Hypothalamus (tissue), 51 donors: ENCODE data around the gene LASP1NB.
A peak's percentile ranks its signal among the peaks of the same experiment; 100 is the strongest.
"Not testable (repeated sequence)": the region's sequence is repeated elsewhere in the genome, so short reads cannot be mapped to it uniquely, and the experiment has no call there.

Experiments
- DNase-seq, 51 donors: peaks; one replicate each; lab custom pipeline; 2025; lab: John Stamatoyannopoulos, UW

The LASP1NB gene

DNA sequence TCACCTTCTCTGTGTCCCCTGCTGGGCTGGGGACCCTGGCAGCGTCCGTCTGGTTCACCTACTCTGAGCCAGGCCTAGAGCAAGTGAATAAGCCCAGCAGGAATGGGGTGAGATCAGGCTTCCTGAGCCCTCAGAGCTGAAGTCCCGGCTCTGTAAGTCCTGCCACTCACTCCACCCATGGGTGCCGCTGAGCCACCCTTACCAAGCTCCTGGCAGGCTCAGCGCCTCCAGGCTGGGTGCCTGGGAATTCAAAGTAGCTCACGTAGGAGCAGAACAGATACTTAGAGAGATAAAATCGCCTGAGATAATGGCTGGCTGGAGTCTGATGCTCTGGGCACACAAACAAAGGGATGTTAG, 9.8 kb upstream of the LASP1NB start:
- no peak for DNase-seq

DNA sequence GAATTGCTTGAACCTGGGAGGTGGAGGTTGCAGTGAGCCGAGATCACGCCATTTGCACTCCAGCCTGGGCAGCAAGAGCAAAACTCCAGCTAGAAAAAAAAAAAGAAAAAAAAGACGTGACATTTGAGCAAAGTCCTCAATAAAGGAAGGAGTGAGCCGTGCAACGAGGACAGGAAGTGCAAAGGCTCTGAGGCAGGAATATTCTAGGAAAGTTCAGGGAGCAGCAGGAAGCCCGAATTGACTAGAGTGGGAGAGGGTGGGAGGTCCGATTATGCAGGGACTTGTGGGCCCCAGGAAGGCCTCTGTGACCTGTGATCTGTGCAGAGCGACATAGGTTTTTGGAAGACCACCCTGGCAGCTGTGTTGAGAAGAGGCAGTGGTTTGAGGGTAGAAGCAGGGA, 8.6 kb upstream of the LASP1NB start:
- DNase-seq: no peak

DNA sequence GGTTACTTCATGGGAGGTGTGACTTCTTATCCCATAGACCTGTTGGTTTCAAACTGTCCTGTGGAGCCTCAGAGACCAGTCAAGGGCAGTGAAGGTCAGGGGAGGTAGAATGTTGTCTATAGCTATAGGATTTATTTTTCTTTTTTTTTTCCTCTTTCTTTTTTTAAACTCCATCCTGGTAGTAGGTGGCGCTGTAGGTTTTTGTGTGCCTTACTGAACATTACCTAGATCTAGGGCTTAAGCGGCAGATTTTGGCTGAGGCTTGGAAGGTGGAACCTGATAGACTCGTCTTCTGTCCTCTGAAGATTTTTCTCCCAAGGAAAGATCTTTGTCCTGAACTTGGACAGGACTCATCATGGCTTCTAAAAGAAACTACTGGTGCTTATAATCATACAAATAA, 8.2 kb upstream of the LASP1NB start:
- DNase-seq: no peak

DNA sequence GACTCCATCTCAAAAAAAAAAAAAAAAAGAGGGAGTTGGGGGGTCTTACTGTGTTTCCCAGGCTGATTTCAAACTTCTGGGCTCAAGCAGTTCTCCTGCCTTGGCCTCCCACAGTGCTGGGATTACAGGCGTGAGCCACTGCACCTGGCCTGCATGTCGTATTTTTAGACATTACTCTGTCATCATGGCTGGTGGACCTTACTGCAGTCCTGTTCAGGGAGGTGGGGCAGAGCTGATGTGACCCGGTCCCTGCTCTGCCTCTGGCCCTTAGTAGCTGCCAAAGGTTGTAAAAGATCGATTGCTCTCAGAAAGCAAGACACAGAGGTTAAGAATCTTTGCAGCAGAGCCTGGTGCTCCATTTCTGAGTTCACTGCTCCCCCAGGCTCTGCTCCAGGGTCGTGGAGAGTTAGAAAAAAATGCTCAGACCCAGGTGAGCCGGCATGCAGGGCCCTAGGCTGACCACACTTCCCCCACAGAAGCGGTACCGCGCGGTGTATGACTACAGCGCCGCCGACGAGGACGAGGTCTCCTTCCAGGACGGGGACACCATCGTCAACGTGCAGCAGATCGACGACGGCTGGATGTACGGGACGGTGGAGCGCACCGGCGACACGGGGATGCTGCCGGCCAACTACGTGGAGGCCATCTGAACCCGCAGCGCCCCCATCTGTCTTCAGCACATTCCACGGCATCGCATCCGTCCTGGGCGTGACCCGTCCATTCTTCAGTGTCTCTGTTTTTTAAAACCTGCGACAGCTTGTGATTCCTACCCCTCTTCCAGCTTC, 7.1 kb upstream of the LASP1NB start:
- DNase-seq: no peak

DNA sequence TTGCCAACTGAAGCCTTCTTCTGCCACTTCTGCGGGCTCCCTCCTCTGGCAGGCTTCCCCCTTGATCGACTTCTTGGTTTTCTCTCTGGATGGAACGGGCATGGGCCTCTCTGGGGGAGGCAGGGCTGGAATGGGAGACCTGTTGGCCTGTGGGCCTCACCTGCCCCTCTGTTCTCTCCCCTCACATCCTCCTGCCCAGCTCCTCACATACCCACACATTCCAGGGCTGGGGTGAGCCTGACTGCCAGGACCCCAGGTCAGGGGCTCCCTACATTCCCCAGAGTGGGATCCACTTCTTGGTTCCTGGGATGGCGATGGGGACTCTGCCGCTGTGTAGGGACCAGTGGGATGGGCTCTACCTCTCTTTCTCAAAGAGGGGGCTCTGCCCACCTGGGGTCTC, 6.5 kb upstream of the LASP1NB start:
- DNase-seq: no peak

DNA sequence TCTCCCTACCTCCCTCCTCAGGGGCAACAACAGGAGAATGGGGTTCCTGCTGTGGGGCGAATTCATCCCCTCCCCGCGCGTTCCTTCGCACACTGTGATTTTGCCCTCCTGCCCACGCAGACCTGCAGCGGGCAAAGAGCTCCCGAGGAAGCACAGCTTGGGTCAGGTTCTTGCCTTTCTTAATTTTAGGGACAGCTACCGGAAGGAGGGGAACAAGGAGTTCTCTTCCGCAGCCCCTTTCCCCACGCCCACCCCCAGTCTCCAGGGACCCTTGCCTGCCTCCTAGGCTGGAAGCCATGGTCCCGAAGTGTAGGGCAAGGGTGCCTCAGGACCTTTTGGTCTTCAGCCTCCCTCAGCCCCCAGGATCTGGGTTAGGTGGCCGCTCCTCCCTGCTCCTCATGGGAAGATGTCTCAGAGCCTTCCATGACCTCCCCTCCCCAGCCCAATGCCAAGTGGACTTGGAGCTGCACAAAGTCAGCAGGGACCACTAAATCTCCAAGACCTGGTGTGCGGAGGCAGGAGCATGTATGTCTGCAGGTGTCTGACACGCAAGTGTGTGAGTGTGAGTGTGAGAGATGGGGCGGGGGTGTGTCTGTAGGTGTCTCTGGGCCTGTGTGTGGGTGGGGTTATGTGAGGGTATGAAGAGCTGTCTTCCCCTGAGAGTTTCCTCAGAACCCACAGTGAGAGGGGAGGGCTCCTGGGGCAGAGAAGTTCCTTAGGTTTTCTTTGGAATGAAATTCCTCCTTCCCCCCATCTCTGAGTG, 5.9 kb upstream of the LASP1NB start:
- DNase-seq: no peak

DNA sequence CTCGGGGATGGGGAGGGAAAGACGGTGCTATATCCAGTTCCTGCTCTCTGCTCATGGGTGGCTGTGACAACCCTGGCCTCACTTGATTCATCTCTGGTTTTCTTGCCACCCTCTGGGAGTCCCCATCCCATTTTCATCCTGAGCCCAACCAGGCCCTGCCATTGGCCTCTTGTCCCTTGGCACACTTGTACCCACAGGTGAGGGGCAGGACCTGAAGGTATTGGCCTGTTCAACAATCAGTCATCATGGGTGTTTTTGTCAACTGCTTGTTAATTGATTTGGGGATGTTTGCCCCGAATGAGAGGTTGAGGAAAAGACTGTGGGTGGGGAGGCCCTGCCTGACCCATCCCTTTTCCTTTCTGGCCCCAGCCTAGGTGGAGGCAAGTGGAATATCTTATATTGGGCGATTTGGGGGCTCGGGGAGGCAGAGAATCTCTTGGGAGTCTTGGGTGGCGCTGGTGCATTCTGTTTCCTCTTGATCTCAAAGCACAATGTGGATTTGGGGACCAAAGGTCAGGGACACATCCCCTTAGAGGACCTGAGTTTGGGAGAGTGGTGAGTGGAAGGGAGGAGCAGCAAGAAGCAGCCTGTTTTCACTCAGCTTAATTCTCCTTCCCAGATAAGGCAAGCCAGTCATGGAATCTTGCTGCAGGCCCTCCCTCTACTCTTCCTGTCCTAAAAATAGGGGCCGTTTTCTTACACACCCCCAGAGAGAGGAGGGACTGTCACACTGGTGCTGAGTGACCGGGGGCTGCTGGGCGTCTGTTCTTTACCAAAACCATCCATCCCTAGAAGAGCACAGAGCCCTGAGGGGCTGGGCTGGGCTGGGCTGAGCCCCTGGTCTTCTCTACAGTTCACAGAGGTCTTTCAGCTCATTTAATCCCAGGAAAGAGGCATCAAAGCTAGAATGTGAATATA, 4.8 kb upstream of the LASP1NB start:
- no peak for DNase-seq

DNA sequence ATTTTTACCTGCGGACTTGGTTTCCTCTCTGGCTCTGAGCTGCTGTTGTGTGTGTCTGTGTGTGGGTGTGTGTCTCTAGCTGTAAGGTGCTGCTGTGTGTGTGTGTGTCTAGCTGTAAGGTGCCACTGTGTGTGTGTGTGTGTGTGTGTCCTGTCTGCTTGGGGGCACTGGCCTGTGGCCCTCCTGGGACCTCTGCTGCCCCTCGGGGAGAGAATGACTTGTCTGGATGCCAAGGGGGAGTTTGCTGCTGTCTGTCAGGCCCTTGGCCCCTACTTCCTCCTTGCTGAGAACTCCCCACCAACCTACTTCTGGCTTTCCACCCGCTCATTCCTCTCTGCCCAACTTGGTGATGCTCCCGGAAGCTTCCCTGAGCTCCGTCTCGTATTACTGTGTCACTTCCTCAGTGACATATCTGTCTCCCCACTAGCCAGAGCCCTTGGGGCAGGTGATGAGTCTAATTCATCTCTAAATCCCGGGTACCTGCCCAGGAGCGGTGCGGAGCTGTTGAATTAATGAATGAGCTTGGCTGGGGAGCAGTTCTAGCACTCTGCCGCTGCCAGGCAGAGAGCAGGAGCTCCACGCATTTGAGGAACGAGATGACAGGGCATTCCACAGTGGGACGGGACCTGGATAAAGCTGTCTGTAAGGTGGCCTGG, 3.5 kb upstream of the LASP1NB start:
- peak in 1 of 51 donors; percentile 18 for DNase-seq

DNA sequence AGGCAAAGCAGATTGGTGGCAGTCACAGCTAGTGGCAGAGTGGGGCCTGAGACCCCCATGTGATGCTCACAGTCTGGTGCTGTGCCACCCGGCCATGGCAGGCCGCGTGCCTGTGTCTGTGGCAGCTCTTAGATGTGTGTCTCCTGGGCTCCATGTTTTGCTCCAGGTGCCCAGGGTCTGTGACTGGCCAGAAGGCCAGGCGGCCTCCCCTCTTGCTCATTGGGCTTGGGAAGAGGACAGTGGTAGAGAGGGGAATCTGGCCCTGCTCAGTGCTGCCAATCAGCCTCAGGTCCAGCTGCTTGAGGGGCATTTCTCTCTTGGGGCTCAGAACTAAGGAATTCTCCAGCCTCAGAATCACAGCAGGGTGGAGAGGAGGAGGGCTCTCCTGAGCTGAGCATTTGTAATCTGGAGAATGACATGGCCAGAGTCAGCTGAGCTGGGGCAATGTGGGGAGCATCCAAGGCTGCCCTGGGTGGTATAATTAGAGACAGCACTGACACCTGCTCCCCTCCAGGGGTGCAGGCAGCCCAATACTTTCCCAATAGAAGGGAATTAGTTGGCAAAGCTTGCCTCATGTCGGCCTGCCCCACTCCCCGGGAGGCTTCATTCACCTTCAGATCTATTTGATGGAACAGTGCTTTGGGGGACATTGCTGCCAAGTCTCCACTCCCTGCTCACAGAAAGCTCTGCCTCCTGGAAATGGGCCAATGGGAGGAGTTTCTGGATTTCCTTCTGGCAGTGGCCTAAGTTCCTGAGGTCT, 2.7 kb upstream of the LASP1NB start:
- DNase-seq: peak in 20 of 51 donors; percentile 12 to 49 (median 36)

DNA sequence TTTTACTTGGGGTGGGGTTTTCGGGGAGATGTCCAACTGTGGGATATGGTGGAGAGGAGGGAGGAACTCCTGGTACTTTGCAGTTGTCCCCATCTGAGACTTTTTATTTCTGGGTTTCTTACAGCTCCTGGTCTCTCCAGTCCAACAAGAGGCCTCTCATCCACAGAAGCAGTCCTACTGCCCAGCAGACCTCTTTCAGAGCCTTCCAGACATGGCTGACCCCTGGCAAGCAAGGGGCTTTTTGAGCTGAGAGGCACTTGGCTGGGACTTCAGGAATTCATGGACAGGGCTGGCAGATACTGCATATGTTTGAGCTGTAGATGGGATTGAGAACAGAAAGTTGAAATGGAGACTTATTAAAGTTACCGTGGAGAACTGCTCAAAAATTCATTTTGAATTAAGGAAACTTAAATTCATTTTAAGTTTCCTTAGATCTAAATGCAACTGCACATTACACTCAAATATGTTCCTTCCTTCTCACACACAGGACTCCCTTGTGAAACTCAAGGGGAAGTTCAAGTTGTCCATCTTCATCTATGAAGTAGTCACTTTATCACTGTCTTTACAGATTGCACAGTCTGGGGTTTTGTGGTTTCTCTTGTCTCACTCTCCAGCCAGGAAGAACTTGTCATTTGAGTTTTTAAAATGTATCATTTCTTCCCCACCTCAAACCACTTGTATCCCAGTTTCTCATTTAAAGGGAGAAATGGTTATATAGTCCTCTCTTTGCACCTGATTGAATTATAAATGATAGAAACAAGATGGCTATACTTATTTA, 1.1 kb downstream of the LASP1NB start:
- peak in 9 of 51 donors; percentile 8 to 57 (median 22) for DNase-seq

DNA sequence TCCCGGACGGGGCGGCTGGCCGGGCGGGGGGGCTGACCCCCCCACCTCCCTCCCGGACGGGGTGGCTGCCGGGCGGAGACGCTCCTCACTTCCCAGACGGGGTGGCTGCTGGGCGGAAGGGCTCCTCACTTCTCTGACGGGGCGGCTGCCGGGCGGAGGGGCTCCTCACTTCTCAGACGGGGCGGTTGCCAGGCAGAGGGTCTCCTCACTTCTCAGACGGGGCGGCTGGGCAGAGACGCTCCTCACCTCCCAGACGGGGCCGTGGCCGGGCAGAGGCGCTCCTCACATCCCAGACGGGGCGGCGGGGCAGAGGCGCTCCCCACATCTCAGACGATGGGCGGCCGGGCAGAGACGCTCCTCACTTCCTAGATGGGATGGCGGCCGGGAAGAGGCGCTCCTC, 5.4 kb downstream of the LASP1NB start:
- DNase-seq: not testable (repeated sequence)

DNA sequence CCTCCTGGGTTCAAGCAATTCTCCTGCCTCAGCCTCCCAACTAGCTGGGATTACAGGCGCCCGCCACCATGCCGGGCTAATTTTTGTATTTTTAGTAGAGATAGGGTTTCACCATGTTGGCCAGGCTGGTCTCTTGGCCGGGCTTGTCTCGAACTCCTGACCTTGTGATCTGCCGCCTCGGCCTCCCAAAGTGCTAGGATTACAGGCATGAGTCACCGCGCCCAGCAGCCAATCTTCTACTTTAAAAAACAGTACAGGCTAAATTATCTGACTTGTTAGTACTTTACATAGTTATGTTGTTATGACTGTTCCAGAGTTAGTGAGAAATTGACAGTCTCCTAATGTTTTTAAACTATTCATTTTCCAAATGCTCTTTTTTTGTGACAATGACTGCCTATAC, 8.5 kb downstream of the LASP1NB start:
- DNase-seq: not testable (repeated sequence)

DNA sequence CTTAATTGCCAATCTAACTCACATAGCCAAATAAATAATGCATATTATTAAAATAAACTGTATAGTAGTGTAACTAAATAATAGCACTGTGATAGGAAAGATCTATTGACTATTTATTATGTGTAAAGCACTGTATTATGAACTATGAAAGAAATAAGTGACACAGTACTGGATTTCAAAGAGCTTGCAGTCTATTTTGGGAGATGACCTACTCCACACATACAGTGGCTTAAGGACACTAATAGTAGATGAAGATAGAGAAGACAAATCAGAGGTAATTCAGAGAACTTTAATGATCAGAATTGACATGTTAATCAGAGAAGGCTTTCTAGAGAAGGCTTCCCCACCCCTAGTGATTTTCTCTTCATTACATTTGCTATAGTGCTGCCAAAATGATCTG, 14.6 kb downstream of the LASP1NB start:
- no peak for DNase-seq

DNA sequence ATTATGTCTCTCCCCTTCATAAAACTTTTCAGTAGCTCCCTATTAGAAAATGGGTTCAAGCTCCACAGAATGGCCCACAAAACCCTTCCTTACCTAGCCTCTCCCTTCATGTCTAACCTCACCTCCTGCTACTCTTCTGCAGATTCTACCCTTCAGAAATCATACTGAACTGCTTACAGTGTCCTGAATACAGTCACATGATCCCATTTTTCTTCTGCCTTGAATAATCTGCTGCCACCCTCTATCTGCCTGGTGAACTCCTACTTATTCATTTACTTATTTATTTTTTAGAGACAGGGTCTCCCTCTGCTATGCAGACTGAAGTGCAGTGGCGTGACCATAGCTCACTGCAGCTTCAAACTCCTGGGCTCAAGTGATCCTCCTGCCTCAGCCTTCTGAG, 15.0 kb downstream of the LASP1NB start:
- DNase-seq: no peak

DNA sequence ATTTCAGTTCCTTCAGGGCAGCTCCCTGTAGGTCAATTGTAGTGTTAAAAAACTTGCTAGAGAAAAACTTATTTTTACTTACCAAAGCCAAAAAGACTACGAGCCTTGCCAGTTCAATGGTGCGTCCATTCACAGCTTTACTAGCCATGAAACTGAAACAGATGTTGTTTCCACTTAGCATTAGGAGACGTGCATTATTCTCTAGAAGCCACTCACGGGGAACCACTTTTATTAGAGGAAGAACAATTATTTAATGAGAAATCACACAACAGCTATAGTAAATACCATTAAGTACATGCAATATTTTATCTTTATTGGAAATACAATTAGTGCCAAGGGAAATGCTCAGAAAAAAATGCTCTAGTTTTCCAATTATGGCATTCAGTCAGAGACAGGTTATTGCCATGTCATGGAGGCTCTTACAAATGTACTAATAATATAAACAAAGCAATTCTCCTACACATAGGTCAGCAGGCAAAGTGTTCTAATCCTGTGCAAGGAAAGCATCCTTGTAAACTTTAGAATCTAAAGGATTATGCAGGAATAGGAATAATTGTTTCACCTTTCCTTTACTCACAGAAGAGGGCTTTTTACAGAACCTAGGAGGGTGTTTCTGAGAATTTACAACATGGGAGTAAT, 17.4 kb downstream of the LASP1NB start:
- no peak for DNase-seq

DNA sequence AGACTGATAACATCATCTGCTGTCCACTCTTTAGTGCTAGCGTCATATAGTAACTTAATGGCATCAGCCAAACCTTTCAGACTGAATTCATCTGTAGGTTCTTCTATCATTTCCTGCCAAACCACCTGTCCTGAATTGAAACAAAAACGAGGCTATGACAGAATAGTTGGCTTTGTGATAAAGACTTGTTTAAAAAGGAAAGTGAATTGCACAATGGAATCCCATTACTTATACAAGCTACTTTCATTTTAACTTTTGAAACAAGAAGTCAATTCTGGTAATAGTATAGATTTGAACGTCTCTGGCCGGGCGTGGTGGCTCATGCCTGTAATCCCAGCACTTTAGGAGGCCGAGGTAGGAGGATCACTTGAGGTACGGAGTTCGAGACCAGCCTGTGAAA, 18.2 kb downstream of the LASP1NB start:
- DNase-seq: no peak

DNA sequence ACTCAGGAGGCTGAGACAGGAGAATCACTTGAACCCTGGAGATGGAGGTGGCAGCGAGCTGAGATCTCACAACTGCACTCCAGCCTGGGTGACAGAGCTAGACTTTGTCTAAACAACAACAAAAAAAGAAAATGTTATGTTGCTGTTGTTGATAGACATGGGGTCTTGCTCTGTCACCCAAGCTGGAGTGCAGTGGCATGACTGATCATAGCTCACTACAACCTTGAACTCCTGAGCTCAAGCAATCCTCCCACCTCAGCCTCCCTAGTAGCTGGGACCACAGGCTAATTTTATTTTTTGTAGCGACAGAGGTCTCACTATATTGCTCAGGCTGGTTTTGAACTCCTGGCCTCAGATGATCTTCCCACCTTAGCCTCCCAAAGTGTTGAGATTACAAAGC, 21.8 kb downstream of the LASP1NB start:
- no peak for DNase-seq

DNA sequence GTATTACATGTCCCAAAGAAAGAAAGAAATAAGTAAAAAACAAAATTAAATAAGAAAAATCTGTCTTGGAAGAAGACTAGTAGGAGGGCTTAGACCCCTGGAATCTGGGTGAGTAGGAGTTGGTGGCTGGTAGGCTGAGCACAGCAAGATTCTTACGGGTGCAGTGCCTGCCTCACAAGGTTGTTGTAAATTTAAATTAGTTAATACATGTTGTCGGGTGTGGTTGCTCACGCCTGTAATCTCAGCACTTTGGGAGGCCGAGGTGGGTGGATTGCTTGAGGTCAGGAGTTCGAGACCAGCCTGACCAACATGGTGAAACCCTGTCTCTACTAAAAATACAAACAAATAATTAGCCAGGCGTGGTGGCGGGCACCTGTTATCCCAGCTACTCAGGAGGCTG, 28.4 kb downstream of the LASP1NB start:
- DNase-seq: not testable (repeated sequence)

DNA sequence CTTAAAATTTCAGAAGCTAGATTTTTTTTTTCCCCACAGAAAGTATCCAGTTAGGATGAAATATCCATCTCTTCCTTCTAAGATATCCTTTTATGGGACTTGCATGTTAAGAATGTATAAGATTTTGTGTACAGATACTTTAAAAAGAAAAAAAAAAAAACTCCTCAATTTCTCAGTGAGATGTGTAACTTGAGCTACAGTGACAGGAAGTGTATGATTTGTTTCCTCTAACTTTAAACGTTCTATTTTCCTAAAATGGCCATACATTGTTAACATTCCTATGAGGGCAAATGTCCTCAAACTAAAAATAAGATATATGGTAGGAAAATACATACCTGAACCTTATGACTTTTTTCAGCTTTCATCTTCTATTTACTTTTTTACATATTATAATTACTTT, 32.9 kb downstream of the LASP1NB start:
- no peak for DNase-seq
